ENCODE measurements around the gene SERHL2.
"Not testable (repeated sequence)": the region's sequence is repeated elsewhere in the genome, so short reads cannot be mapped to it uniquely, and the experiment has no call there.

The SERHL2 gene

GRCh38 chr22:42577141-42577540 is 23.4 kb downstream of the SERHL2 start:
- DNase-seq, result not testable (repeated sequence)

DNA sequence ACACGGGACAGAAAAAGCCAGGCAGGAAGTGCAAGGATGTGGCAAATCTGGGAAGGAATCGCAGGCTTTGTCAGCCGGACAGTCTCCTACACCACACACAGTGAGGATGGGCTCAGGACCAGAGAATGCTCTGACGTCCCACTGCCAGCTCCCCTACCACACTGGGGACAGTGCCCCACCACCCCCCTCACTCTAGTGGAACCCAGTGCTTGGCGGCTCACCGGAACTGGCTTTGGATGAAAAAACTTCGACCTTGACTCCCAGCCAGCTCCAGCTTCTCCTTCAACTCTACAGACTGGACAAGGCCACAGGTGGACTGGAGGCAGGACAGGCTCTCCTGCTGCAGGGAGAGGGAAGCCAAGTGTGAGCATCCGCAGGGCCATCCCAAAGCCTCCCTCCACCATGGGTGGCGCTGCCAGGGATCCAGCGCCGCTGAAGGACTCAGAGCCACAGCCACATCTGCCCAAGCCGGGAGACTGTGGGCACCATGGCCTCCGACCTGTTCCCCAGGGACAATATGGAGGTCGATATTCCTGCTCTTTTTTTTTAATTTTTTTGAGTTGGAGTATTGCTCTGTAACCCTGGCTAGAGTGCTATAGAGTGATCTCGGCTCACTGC is 24.0 kb downstream of the SERHL2 start:
- no peak for DNase-seq

DNA sequence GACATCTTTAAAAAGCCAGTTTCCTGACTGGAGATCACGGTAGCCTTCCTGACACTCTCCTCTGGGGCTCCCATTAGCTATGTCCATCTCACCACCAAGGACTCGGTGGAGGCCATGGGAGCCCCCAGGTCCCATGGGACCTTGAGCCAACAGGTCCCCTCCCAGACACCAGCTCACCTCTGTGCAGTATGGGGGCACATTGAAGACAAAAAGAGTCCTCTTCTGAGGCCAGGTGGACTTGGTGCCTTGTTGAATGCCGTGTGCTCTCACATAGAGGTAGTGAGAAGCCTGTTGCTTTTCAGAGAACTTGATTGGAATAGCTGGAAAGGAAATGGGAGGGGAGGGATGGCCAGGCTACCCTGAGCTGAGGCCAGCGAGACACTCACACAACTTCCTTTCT is 26.3 kb downstream of the SERHL2 start:
- DNase-seq, result not testable (repeated sequence)

- DNase-seq, result not testable (repeated sequence)
These were observed 27.5 kb downstream of the SERHL2 start for GRCh38 chr22:42581194-42581761.

DNA sequence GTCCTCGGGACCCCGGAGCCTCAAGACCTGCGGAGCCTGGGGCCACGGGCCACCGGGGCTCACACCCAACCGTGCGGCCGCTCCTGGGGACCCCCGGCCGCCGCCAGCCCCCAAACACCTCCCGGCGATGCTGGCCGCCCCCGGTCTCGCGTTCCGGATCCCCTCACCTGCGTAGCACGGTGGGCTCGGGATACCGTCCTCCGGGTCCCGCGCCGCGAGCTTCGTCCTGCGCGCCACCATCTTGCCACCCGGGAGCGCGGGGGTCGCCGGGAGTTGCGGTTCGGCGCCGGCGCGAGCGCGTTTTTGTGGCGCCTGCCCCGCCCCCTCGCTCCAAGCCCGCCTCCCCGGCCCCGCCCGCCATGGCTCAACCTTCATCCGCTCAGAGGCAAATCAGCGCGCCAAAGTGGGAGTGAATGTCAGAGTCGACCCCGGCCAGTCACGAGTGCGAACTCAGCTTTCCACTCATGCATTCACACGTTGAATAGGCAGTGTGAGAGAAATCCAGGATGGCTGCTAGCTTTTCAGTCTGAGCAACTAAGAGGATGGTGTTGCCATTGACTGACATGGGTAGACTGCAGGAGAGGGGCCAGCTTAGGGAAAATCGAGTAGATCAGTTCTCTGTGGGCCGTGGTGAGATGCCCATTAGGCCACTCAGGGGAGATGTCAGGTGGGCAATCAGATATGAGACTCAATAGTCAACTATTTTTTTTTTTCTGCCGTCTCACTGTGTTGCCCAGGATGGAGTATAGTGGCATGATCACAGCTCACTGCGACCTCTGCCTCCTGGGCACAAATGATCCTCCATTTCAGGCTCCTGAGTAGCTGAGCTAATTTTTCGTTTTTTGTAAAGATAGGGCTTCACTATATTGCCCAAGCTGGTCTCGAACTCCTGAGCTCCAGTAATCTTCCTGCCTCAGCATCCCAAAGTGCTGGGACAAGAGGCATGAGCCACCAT is 28.3 kb downstream of the SERHL2 start:
- DNase-seq, result no peak

DNA sequence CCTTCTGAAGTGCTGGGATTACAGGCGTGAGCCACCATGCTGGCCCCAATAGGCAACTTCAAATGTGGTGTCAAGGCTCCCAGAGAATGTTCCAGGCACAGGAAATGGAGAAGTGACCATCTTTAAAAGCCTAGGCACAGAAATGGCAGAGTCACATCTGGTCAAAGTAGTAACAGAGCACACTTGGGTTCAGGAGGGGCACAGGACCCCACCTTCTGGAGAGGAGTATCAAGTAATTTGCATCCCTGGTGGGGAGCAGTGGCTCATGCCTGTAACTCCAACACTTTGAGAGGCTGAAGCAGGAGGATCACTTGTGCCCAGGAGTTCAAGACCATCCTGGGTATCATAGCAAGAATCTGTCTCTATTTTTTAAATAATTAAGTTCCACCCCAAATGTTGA is 29.2 kb downstream of the SERHL2 start:
- no peak for DNase-seq

- DNase-seq, result no peak
These were observed 30.7 kb downstream of the SERHL2 start for GRCh38 chr22:42584364-42584940.

- no peak for DNase-seq
These were observed 31.3 kb downstream of the SERHL2 start for GRCh38 chr22:42585096-42585495.

- DNase-seq, result no peak
These were observed 32.6 kb downstream of the SERHL2 start for GRCh38 chr22:42586381-42586780.

DNA sequence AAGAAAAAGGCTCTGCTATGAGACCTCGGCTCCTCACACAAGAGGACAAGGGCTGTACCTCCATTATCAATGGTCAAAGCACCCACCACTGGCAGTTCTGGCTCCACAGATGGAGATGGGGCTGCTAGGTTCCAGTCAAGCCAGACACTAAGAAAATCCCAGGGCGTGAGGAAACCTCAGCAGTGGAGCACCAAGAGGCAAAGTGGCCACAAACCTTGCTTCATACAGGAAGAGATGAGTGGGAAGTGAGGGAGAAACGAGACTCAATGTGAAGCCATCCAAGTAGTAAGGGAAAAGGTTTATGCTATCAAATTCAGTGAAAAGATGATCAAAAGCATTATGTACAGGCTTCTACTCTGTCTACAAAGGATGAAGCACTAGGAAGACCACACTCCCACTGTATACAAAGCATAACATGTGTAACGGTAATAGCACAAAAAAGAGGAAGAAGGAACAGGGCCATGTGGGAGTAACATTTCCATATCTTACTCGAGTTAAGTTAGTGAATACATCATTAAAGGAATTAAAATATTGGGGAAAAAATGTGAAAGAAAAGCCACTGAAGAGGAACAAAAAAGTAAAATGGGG is 33.9 kb downstream of the SERHL2 start:
- no peak for DNase-seq

DNA sequence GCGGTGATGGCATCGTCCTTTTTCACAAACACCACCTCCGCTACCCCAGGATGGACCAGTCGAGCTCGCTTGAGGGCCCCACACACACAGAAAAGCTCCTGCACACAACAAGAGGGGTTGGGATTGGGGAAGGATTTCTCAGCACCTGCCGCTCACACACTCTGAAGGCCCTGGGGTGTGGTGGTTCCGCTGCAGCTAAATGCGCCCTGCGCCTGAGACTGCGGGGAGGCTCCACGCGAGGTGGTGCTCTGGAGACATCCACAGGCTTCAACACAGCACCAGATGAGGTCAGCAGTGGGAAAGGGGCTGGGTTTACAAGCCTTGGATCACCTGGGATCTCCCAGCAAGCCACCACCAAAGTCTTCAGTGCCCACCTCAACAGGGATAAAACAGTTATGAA is 38.2 kb downstream of the SERHL2 start:
- DNase-seq, result no peak

DNA sequence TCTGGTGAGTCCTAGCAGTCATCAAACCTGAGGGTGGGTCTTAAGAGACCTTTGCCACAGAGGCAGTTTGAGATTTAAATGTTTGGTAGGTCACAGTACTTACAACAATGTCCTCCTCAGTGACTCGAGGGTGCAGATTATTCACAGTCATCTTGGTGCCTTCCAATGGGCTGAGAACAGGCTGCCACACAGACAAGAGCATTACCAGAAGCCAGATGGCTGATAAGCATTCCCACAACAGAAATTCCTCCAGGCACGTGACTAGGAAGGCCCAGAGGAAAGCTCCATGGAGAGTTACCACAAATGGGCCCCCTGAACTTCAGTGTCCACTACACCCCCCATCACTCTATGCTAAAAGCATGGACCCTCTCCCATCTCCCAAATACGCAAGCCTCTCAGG is 41.7 kb downstream of the SERHL2 start:
- DNase-seq, result no peak

GRCh38 chr22:42596336-42596735 is 42.6 kb downstream of the SERHL2 start:
- DNase-seq, result no peak

GRCh38 chr22:42596863-42597530 is 43.2 kb downstream of the SERHL2 start:
- no peak for DNase-seq

- DNase-seq, result no peak
These were observed 48.2 kb downstream of the SERHL2 start for GRCh38 chr22:42601879-42602465.

DNA sequence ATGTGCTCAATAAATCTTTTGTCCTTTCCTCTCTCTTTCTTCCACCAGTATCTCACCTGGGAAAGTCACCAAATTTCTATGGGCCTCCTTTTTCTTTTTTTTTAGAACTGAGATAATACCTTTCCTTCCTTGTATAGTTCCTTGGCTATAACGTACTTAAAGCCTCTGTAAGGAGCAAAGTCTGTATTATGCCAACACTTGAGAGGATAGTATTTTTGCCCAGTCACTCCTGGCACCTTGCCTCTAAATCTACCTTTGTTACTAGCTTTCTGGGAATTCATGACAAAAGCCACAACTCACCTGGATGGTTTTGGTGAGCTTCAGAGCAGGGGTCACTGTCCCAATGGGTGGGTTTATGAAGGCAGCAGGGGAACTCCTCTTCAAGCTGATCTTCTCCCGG is 48.7 kb downstream of the SERHL2 start:
- no peak for DNase-seq

DNA sequence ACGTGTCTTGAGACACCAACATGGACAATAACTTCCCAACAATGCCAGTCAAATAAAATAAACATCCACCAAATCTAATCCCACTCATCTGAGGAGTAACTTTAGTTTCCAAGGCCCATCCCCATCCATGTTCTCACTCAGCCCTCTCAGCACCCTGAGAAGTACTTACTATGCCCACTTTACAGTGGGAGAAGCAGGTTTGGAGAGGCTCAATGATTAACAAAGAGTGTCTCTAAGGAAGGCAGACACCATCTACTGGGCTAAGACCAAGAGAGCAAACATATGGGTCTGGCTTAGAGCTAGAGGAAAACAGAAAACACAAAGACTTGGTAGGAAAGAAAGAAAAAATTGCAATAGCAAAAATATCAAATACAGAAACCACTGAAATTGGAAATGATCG is 49.7 kb downstream of the SERHL2 start:
- no peak for DNase-seq

GRCh38 chr22:42604403-42604802 is 50.6 kb downstream of the SERHL2 start:
- DNase-seq, result no peak

DNA sequence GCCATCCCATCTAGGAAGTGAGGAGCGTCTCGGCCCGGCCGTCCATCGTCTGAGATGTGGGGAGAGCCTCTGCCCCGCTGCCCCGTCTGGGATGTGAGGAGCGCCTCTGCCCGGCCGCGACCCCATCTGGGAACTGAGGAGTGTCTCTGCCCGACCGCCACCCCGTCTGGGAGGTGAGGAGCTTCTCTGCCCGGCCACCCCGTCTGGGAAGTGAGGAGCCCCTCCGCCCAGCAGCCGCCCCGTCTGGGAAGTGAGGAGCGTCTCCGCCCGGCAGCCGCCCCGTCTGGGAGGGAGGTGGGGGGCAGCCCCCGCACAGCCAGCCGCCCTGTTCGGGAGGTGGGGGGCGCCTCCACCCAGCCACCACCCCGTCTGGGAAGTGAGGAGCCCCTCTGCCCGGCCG is 53.9 kb downstream of the SERHL2 start:
- not testable (repeated sequence) for DNase-seq

DNA sequence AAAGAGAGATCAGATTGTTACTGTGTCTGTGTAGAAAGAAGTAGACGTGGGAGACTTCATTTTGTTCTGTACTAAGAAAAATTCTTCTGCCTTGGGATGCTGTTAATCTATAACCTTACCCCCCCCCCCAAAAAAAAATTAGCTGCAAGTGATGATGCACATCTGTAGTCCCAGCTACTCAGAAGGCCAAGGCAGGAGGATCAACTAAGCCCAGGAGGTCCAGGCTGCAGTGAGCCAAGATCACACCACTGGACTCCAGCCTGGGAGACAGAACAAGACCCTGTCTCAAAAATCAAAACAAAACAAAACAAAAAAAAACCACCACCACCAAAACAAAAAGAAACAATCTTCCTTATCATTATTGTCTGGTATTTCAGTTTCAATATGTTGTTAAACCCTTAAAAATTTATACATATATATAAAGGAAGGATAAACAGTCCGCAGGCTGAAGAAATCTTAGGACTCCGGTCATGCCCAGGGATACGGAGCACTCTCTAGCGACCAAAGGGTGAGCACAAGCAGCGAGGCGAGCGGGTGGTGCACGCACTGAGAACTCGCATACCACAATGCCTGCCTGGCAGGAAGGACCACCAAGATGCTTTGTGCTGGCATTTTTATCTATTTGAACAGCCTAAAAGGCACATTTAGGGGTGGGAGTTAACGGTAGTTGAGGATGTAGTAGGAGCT is 54.5 kb downstream of the SERHL2 start:
- no peak for DNase-seq

DNA sequence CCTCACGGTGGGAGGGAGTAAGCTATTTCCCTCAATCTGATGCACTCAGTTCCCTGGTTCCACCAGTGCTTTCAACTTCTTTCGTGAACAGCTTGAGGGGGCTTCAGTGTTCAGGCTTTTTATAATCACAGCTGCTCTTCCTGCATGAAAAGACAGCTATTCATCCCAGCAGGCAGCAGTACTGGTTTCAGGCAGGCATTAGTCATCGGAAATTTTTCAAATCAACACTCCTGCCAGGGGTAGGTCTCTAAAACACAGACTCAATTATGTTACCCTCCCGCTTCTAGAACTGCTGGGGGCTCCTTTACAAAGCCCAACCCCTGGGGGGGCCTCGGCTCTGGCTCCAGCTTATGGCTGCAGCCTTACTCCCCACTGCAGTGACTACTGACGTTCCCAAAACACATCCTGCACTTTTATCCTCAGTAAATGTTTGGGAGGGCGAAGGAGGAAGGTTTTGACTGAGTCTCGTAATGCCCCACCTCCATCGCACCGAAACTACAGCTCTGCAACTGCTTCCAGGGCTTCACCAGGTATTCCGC is 55.1 kb downstream of the SERHL2 start:
- no peak for DNase-seq
